Tibial artery (tissue), 4 donors: Measurements from ENCODE around the gene HAPLN1.

Source experiments
- DNase-seq, 2 donors: peaks; one replicate each; pipeline ENCODE4 v3.0.0-alpha.2; 2019
- H3K27ac ChIP-seq, 2 donors: fragments of 200-600 bp; sonication (generic) in 1 of 2; 1 replicate in 1 of 2; 2 replicates in 1 of 2; pipeline ENCODE4 v1.5.1; 2018 to 2019; ENCODE audit warnings: mild to moderate bottlenecking in 1 of 2
- H3K27me3 ChIP-seq, 2 donors: fragments of 200-600 bp; sonication (generic) in 1 of 2; one replicate each; pipeline versions ENCODE4 v1.5.1 to v1.6.0; 2016 to 2019
- H3K36me3 ChIP-seq, 3 donors: fragments of 200-600 bp; sonication (generic) in 2 of 3; one replicate each; pipeline ENCODE4 v1.5.1; 2016 to 2019; ENCODE audit warnings: mild to moderate bottlenecking in 2 of 3
- H3K4me1 ChIP-seq, 4 donors: fragments of 200-600 bp; sonication (generic) in 2 of 4; 1 replicate in 3 of 4; 2 replicates in 1 of 4; pipeline ENCODE4 v1.5.1; 2016 to 2019
- H3K4me3 ChIP-seq, 2 donors: fragments of 200-600 bp; sonication (generic) in 1 of 2; 1 replicate in 1 of 2; 2 replicates in 1 of 2; pipeline ENCODE4 v1.5.1; 2018 to 2019; ENCODE audit warnings: mild to moderate bottlenecking in 2 of 2
- H3K9me3 ChIP-seq, 3 donors: fragments of 200-600 bp; sonication (generic) in 1 of 3; one replicate each; pipeline ENCODE4 v1.5.1; 2016 to 2019
- intact Hi-C: fragments of 100-400 bp; cut with DNase I; formaldehyde crosslinking; loops from one replicate; pipeline ENCODE4 v1.15.0; 2023; ENCODE audit warnings: low total_unique reads
- TF ChIP-seq, protein P1 (sequence below), 2 experiments: fragments of 200-600 bp in 1 of 2; fragments of 450-650 bp in 1 of 2; IDR thresholded peaks; one replicate each; pipeline ENCODE4 v1.5.1; 2017 to 2019; ENCODE audit warnings: antibody characterized with exemption in 2 of 2, mild to moderate bottlenecking in 1 of 2, moderate library complexity in 1 of 2

Gene HAPLN1

GRCh38 chr5:83636156-83636555, 84.5 kb downstream of the HAPLN1 start:
- intact Hi-C loops, result no loop called here
- DNase-seq, result no peak
- H3K27ac ChIP-seq, result no peak overlapping the region
- H3K36me3 ChIP-seq, result no peaks in the 10 kb centered on the region
- no peaks in the 10 kb centered on the region for H3K27me3 ChIP-seq
- TF ChIP-seq, protein P1, sequence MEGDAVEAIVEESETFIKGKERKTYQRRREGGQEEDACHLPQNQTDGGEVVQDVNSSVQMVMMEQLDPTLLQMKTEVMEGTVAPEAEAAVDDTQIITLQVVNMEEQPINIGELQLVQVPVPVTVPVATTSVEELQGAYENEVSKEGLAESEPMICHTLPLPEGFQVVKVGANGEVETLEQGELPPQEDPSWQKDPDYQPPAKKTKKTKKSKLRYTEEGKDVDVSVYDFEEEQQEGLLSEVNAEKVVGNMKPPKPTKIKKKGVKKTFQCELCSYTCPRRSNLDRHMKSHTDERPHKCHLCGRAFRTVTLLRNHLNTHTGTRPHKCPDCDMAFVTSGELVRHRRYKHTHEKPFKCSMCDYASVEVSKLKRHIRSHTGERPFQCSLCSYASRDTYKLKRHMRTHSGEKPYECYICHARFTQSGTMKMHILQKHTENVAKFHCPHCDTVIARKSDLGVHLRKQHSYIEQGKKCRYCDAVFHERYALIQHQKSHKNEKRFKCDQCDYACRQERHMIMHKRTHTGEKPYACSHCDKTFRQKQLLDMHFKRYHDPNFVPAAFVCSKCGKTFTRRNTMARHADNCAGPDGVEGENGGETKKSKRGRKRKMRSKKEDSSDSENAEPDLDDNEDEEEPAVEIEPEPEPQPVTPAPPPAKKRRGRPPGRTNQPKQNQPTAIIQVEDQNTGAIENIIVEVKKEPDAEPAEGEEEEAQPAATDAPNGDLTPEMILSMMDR (IDR thresholded peaks at IDR 0.05), result no peak
- H3K4me3 ChIP-seq, result no peak overlapping the region
- no peaks in the 10 kb centered on the region for H3K9me3 ChIP-seq
- H3K4me1 ChIP-seq, result no peaks in the 10 kb centered on the region

DNA sequence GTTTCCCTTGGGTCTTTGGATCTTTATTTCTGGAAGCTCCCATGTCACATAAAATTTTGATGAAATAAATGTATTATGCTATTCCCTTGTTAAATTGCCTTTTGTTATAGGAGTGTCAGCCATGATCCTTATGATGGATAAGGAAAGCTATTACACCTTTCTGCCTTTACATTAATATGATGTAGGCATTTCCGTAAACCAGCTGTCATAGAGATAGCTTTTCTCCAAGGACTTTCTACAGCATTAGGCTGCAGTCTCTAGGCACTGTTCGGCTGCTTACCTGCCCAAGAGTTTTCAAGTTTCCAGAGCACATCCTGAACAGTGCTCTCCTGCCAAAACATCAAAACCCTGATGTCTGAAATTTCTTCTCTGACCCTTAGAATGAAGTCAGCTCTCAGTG, 87.4 kb downstream of the HAPLN1 start:
- peaks cover 0 to under 1% (median 0%) of the 10 kb centered on the region in 4 donors for H3K4me1 ChIP-seq
- no peak overlapping the region for H3K4me3 ChIP-seq
- DNase-seq, result no peak
- TF ChIP-seq, protein P1 (IDR thresholded peaks at IDR 0.05), result no peak
- H3K36me3 ChIP-seq, result no peaks in the 10 kb centered on the region
- H3K27ac ChIP-seq, result no peak overlapping the region
- intact Hi-C loops, result no loop called here
- no peaks in the 10 kb centered on the region for H3K9me3 ChIP-seq
- H3K27me3 ChIP-seq, result no peaks in the 10 kb centered on the region

GRCh38 chr5:83632874-83633273, 87.8 kb downstream of the HAPLN1 start:
- H3K36me3 ChIP-seq, result no peaks in the 10 kb centered on the region
- TF ChIP-seq, protein P1 (IDR thresholded peaks at IDR 0.05), result no peak
- H3K27me3 ChIP-seq, result no peaks in the 10 kb centered on the region
- no peaks in the 10 kb centered on the region for H3K9me3 ChIP-seq
- no peak overlapping the region for H3K4me3 ChIP-seq
- peaks cover 0 to 4% (median 0%) of the 10 kb centered on the region in 4 donors for H3K4me1 ChIP-seq
- intact Hi-C loops, result no loop called here
- no peak for DNase-seq
- H3K27ac ChIP-seq, result no peak overlapping the region

GRCh38 chr5:83628360-83628759, 92.3 kb downstream of the HAPLN1 start:
- no peaks in the 10 kb centered on the region for H3K9me3 ChIP-seq
- no peaks in the 10 kb centered on the region for H3K27me3 ChIP-seq
- intact Hi-C loops, result no loop called here
- H3K4me1 ChIP-seq, result peaks cover 0 to 4% (median 0%) of the 10 kb centered on the region in 4 donors
- TF ChIP-seq, protein P1 (IDR thresholded peaks at IDR 0.05), result no peak
- H3K27ac ChIP-seq, result no peak overlapping the region
- no peak overlapping the region for H3K4me3 ChIP-seq
- no peak for DNase-seq
- H3K36me3 ChIP-seq, result no peaks in the 10 kb centered on the region

DNA sequence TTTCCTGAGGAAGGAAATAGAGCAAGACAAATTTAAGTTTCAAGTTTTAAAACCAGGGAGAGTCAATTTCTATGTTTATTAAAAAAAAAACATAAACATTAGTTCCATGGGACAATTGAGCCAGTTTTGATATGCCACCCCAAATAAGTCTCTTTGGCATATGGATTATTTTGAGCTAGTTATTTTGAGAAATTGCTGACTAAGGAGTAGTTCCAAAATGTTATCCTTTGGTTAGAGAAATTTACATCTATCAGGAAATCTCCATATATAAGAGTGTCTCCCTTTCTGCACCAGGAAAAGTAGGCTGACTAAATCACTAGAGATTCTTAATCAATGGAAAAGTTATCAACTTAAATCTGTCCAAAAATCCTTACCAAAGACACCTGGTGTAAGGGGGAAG, 105.8 kb downstream of the HAPLN1 start:
- Histone ChIP-seq H3K4me1 (no peaks in the 10 kb centered on the region), H3K4me3 (no peak overlapping the region), H3K27ac (no peak overlapping the region), H3K9me3 (peaks cover 0 to 12% (median 4%) of the 10 kb centered on the region in 3 donors), H3K36me3 (no peaks in the 10 kb centered on the region), H3K27me3 (no peaks in the 10 kb centered on the region)
- intact Hi-C loops, result no loop called here
- TF ChIP-seq, protein P1 (IDR thresholded peaks at IDR 0.05), result no peak
- no peak for DNase-seq

GRCh38 chr5:83608122-83608521, 112.5 kb downstream of the HAPLN1 start:
- H3K36me3 ChIP-seq, result no peaks in the 10 kb centered on the region
- no peaks in the 10 kb centered on the region for H3K27me3 ChIP-seq
- no peak overlapping the region for H3K4me3 ChIP-seq
- no peak overlapping the region for H3K27ac ChIP-seq
- H3K4me1 ChIP-seq, result no peaks in the 10 kb centered on the region
- DNase-seq, result no peak
- TF ChIP-seq, protein P1 (IDR thresholded peaks at IDR 0.05), result peak; percentile 34 to 41
- H3K9me3 ChIP-seq, result no peaks in the 10 kb centered on the region
- intact Hi-C loops, result no loop called here
